ENCODE data around the gene DIPK1B.

DNA sequence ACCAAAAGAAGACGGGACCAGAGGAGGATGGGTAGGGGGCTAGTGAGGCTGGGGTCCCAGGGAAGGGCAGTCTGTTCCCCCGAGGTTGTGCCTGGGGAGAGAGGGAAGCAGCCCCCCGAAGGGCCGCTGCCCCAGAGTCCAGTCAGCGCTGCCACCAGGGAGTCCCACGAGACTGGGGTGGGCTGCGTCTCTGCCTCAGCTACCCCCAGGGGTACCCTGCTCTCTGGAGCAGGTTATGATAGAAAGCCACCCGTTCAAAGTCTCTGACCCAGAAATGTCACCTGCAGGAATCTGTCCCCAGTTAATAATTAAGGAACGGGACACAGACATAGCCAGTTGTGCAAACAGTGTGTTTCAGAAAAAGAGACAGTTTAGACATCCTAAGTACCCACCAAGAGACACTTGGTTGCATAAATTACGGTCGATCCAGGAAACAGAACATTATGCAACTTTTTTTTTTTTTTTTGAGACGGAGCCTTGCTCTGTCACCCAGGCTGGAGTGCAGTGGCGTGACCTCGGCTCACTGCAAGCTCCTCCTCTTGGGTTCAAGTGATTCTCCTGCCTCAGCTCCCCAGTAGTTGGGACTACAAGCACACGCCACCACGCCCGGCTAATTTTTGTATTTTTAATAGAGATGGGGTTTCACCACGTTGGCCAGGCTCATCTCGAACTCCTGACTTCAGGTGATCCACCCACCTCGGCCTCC lies 14.4 kb upstream of the DIPK1B start:
- no peak for TF ChIP-seq POLR2A (IDR thresholded peaks at IDR 0.05)
- TF ChIP-seq, protein P1, sequence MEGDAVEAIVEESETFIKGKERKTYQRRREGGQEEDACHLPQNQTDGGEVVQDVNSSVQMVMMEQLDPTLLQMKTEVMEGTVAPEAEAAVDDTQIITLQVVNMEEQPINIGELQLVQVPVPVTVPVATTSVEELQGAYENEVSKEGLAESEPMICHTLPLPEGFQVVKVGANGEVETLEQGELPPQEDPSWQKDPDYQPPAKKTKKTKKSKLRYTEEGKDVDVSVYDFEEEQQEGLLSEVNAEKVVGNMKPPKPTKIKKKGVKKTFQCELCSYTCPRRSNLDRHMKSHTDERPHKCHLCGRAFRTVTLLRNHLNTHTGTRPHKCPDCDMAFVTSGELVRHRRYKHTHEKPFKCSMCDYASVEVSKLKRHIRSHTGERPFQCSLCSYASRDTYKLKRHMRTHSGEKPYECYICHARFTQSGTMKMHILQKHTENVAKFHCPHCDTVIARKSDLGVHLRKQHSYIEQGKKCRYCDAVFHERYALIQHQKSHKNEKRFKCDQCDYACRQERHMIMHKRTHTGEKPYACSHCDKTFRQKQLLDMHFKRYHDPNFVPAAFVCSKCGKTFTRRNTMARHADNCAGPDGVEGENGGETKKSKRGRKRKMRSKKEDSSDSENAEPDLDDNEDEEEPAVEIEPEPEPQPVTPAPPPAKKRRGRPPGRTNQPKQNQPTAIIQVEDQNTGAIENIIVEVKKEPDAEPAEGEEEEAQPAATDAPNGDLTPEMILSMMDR (IDR thresholded peaks at IDR 0.05) = no peak
